CD14-positive monocyte (primary cell): ENCODE results near the gene CDKN2AIP. TPM values are rescaled to one million over a fixed set of nuclear protein-coding genes. Genes with fewer than 3 reads are reported as not detected.
A peak's percentile ranks its signal among the peaks of the same experiment; 100 is the strongest.

Experiments
- DNase-seq, 3 donors: peaks; one replicate each; pipeline ENCODE4 v3.0.0-alpha.2; 2011 to 2022
- H2AFZ ChIP-seq: 2 replicates; pipeline ENCODE4 v1.6.0; 2012; ENCODE audit warnings: mild to moderate bottlenecking, low read depth, low read length, inconsistent platforms; ENCODE audit not compliant: insufficient read depth, poor library complexity, severe bottlenecking
- H3K27ac ChIP-seq, 2 donors: 1 replicate in 1 of 2; 2 replicates in 1 of 2; pipeline ENCODE4 v1.5.1; 2012 to 2013; ENCODE audit warnings: low read length in 2 of 2, control low read depth in 1 of 2, inconsistent platforms in 1 of 2, low read depth in 1 of 2, mild to moderate bottlenecking in 1 of 2
- H3K27me3 ChIP-seq, 2 donors: one replicate each; pipeline versions ENCODE4 v1.6.0 to v1.6.1; 2011 to 2013; ENCODE audit warnings: low read length in 2 of 2; ENCODE audit not compliant: control insufficient read depth in 2 of 2, insufficient read depth in 2 of 2
- H3K36me3 ChIP-seq, 2 donors: replicated peaks in 1 of 2; 1 replicate in 1 of 2; 2 replicates in 1 of 2; pipeline versions ENCODE4 v1.5.1 to v1.6.1; 2012 to 2013; ENCODE audit warnings: low read length in 2 of 2, control low read depth in 1 of 2, inconsistent platforms in 1 of 2, mild to moderate bottlenecking in 1 of 2; ENCODE audit not compliant: insufficient read depth in 2 of 2, control insufficient read depth in 1 of 2
- H3K4me1 ChIP-seq, 2 donors: 1 replicate in 1 of 2; 2 replicates in 1 of 2; pipeline versions ENCODE4 v1.5.1 to v1.6.1; 2012 to 2013; ENCODE audit warnings: low read length in 2 of 2, control low read depth in 1 of 2, inconsistent platforms in 1 of 2, mild to moderate bottlenecking in 1 of 2, moderate library complexity in 1 of 2; ENCODE audit not compliant: insufficient read depth in 2 of 2, control insufficient read depth in 1 of 2
- H3K4me2 ChIP-seq: replicated peaks from 2 replicates; pipeline ENCODE3; 2012; ENCODE audit warnings: low read length, moderate library complexity, mild to moderate bottlenecking; ENCODE audit not compliant: poor library complexity, severe bottlenecking; ENCODE audit errors: extremely low read depth
- H3K4me3 ChIP-seq, 3 experiments: fragments of 200-600 bp in 1 of 3; sonication (generic) in 1 of 3; replicated peaks in 1 of 3; 1 replicate in 2 of 3; 2 replicates in 1 of 3; pipeline ENCODE4 v1.5.1; 2011 to 2013; ENCODE audit warnings: low read length in 3 of 3, mild to moderate bottlenecking in 3 of 3, control low read depth in 2 of 3, low read depth in 2 of 3, inconsistent platforms in 1 of 3, moderate library complexity in 1 of 3
- H3K79me2 ChIP-seq: 2 replicates; pipeline ENCODE4 v1.6.0; 2012; ENCODE audit warnings: mild to moderate bottlenecking, control low read depth, inconsistent platforms, low read length, moderate library complexity; ENCODE audit not compliant: insufficient read depth
- H3K9ac ChIP-seq: 2 replicates; pipeline ENCODE4 v1.6.0; 2017; ENCODE audit warnings: low read length, mild to moderate bottlenecking; ENCODE audit not compliant: insufficient read depth, poor library complexity, severe bottlenecking
- H3K9me3 ChIP-seq, 2 donors: replicated peaks in 1 of 2; 1 replicate in 1 of 2; 2 replicates in 1 of 2; pipeline versions ENCODE4 v1.5.1 to v1.6.1; 2012 to 2013; ENCODE audit warnings: low read length in 2 of 2, control low read depth in 1 of 2; ENCODE audit not compliant: control insufficient read depth in 1 of 2, insufficient read depth in 1 of 2
- H4K20me1 ChIP-seq: 2 replicates; pipeline ENCODE4 v1.6.0; 2012; ENCODE audit warnings: mild to moderate bottlenecking, low read length, control low read depth, moderate library complexity; ENCODE audit not compliant: insufficient read depth
- H3K27ac Mint-ChIP-seq, 7 donors: one replicate each; pipeline ENCODE4 v1.8.0; 2020; ENCODE audit warnings: mild to moderate bottlenecking in 7 of 7, mixed read lengths in 7 of 7, moderate library complexity in 6 of 7, inconsistent platforms in 2 of 7
- H3K27me3 Mint-ChIP-seq, 3 donors: one replicate each; pipeline ENCODE4 v1.8.0; 2021 to 2022; ENCODE audit warnings: low read depth in 3 of 3, mild to moderate bottlenecking in 3 of 3, mixed read lengths in 3 of 3, moderate library complexity in 3 of 3, inconsistent platforms in 1 of 3
- H3K36me3 Mint-ChIP-seq, 2 donors: one replicate each; pipeline ENCODE4 v1.8.0; 2020; ENCODE audit warnings: mixed read lengths in 2 of 2, inconsistent platforms in 1 of 2, mild to moderate bottlenecking in 1 of 2
- H3K4me1 Mint-ChIP-seq: one replicate; pipeline ENCODE4 v1.8.0; 2020; ENCODE audit warnings: mild to moderate bottlenecking, mixed read lengths
- H3K4me3 Mint-ChIP-seq, 2 donors: one replicate each; pipeline ENCODE4 v1.8.0; 2020; ENCODE audit warnings: mild to moderate bottlenecking in 2 of 2, mixed read lengths in 2 of 2, moderate library complexity in 1 of 2
- H3K9me3 Mint-ChIP-seq, 7 donors: one replicate each; pipeline ENCODE4 v1.8.0; 2020 to 2022; ENCODE audit warnings: mixed read lengths in 7 of 7, mild to moderate bottlenecking in 6 of 7, moderate library complexity in 6 of 7, inconsistent platforms in 2 of 7
- CTCF ChIP-seq: fragments of 200-600 bp; IDR thresholded peaks from one replicate; pipeline ENCODE4 v1.8.0; 2022; ENCODE audit warnings: antibody characterized with exemption, mild to moderate bottlenecking
- WGBS: methylation state at CpG from one replicate; pipeline ENCODE4 v1.1.5; 2013; ENCODE audit warnings: missing lambda C conversion rate; ENCODE audit not compliant: insufficient coverage; 5-methylcytosine and 5-hydroxymethylcytosine counted together
- intact Hi-C, 2 donors: fragments of 100-400 bp; cut with micrococcal nuclease; formaldehyde crosslinking; loops; one replicate each; pipeline versions ENCODE4 v1.15.0 to v1.15.1; 2023
- polyA plus RNA-seq, 3 donors: library from polyadenylated mRNA; depleted of rRNA in 1 of 3; unstranded in 2 of 3; stranded (reverse) in 1 of 3; fragments of 300-500 nt in 2 of 3; fragments of >200 nt in 1 of 3; fragmentation: Illumina TruSeq in 2 of 3; gene quantifications; 1 replicate in 2 of 3; 2 replicates in 1 of 3; pipeline ENCODE4 v1.2.3, GENCODE V29; 2012 to 2021

The CDKN2AIP gene
- polyA plus RNA-seq, 3 donors, result 3.1 to 4.4 (median 3.7) TPM

DNA sequence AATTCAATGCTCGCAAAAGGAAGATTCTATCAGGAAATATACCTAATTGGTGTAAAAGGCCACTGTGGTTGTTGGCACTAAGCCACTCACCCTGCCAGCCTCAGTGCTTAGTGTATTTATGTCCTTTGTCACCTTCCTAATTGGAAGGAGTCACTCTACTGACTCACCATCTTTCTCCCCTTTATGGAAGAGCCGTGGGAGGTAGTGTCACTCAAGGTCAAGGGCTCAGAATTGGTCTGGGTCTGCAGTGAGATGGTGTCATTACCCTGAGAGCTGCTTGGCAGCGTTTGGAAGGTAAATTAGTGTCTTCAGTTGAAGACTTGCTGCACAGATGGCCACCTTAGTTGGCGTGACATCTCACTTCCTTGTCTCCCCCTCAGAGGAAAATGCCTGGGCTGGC is 41.7 kb upstream of the CDKN2AIP start:
- Histone ChIP-seq H3K27ac (no peak overlapping the region), H3K4me2 (no peak overlapping the region), H3K36me3 (no peaks in the 10 kb centered on the region), H4K20me1 (no peaks in the 10 kb centered on the region), H3K9ac (no peak overlapping the region), H2AFZ (peak overlapping the region; percentile 5), H3K4me3 (no peak overlapping the region), H3K27me3 (no peaks in the 10 kb centered on the region), H3K4me1 (peaks cover 22 to 33% of the 10 kb centered on the region in 2 donors), H3K9me3 (no peaks in the 10 kb centered on the region), H3K79me2 (no peaks in the 10 kb centered on the region)
- 80% methylated on average over 1 of the region's 4 CpGs for WGBS
- intact Hi-C loops, result loop anchor here in 1 of 2 donors (10.0 kb wide), 1 partner anchor 328 kb away; no protein-coding TSS in a partner anchor
- Mint-ChIP-seq H3K27ac (no peak overlapping the region), H3K4me1 (peaks cover 30% of the 10 kb centered on the region), H3K9me3 (peaks cover 0 to 3% (median 0%) of the 10 kb centered on the region in 7 donors), H3K4me3 (no peak overlapping the region), H3K36me3 (no peaks in the 10 kb centered on the region), H3K27me3 (peaks cover 9 to 11% (median 9%) of the 10 kb centered on the region in 3 donors)
- DNase-seq, result no peak
- no peak for TF ChIP-seq CTCF

DNA sequence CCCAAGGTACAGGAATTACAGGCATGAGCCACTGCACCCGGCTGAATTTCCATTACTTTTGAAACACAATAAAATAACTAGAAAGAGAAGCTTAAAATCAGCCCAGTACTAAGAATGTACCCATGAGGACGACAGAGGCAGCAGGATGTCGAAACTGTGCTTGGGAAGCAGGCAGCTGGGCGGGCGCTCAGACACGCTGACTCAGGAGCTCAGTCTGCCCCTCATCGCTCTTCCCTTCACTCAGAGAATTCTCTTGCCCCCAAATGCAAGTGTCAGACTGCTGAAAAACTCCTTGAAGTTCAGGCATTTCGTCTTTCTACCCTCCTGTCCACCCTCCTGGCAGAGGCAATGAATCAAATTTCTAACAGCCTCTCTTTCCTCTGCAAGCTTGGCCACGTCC is 41.0 kb upstream of the CDKN2AIP start:
- no peak overlapping the region for H3K27ac Mint-ChIP-seq
- WGBS, result 75% methylated on average over 7 of the region's 9 CpGs
- intact Hi-C loops, result loop anchor here in 1 of 2 donors (10.0 kb wide), 1 partner anchor 329 kb away; no protein-coding TSS in a partner anchor

More for the DNA sequence above, 41.0 kb upstream of the CDKN2AIP start:
- Mint-ChIP-seq H3K4me1 (peaks cover 26% of the 10 kb centered on the region), H3K36me3 (no peaks in the 10 kb centered on the region), H3K4me3 (peak overlapping the region in 1 of 2 donors; percentile 10), H3K9me3 (peaks cover 0 to 3% (median 0%) of the 10 kb centered on the region in 7 donors), H3K27me3 (peaks cover 8 to 11% (median 11%) of the 10 kb centered on the region in 3 donors)
- H3K4me2 ChIP-seq, result no peak overlapping the region
- no peak overlapping the region for H3K4me3 ChIP-seq
- no peaks in the 10 kb centered on the region for H3K36me3 ChIP-seq
- peaks cover 15 to 27% of the 10 kb centered on the region in 2 donors for H3K4me1 ChIP-seq
- H3K9ac ChIP-seq, result no peak overlapping the region
- no peak overlapping the region for H3K27ac ChIP-seq
- DNase-seq, result no peak
- no peak overlapping the region for H2AFZ ChIP-seq
- no peaks in the 10 kb centered on the region for H3K27me3 ChIP-seq
- no peaks in the 10 kb centered on the region for H4K20me1 ChIP-seq
- no peak for TF ChIP-seq CTCF
- H3K79me2 ChIP-seq, result no peaks in the 10 kb centered on the region
- no peaks in the 10 kb centered on the region for H3K9me3 ChIP-seq
